ENCODE data around the gene SLC35G4.

The SLC35G4 gene

GRCh38 chr18:11657152-11657551 lies 47.8 kb downstream of the SLC35G4 start:
- H3K9me3 Mint-ChIP-seq = no peaks in the 10 kb centered on the region
- H3K27ac Mint-ChIP-seq = no peak overlapping the region
- H3K36me3 Mint-ChIP-seq = no peaks in the 10 kb centered on the region
- ATAC-seq (no peak), DNase-seq (ENCODE audit: low spot score in 2 of 2) (peak in 1 of 2 donors; percentile 41)
- H3K4me3 Mint-ChIP-seq = no peak overlapping the region
- peaks cover 13% of the 10 kb centered on the region for H3K4me1 Mint-ChIP-seq

- Mint-ChIP-seq H3K4me3 (no peak overlapping the region), H3K4me1 (peaks cover 13% of the 10 kb centered on the region), H3K36me3 (no peaks in the 10 kb centered on the region), H3K27ac (no peak overlapping the region), H3K9me3 (no peaks in the 10 kb centered on the region)
- ATAC-seq = no peak
- no peak for DNase-seq (ENCODE audit: low spot score in 2 of 2)
Observed at GRCh38 chr18:11657554-11657953, 48.2 kb downstream of the SLC35G4 start.

- peak in 1 of 2 donors; percentile 23 for DNase-seq (ENCODE audit: low spot score in 2 of 2)
- Mint-ChIP-seq H3K4me1 (peaks cover 13% of the 10 kb centered on the region), H3K36me3 (no peaks in the 10 kb centered on the region), H3K27ac (no peak overlapping the region), H3K4me3 (no peak overlapping the region), H3K9me3 (no peaks in the 10 kb centered on the region)
- no peak for ATAC-seq
Observed at GRCh38 chr18:11658019-11658418, 48.6 kb downstream of the SLC35G4 start.

GRCh38 chr18:11658989-11659388 lies 49.6 kb downstream of the SLC35G4 start:
- DNase-seq (ENCODE audit: low spot score in 2 of 2) (peak in 1 of 2 donors; percentile 22), ATAC-seq (no peak)
- peaks cover 13% of the 10 kb centered on the region for H3K4me1 Mint-ChIP-seq
- H3K9me3 Mint-ChIP-seq = no peaks in the 10 kb centered on the region
- no peaks in the 10 kb centered on the region for H3K36me3 Mint-ChIP-seq
- no peak overlapping the region for H3K4me3 Mint-ChIP-seq
- H3K27ac Mint-ChIP-seq = no peak overlapping the region

All from stimulated activated effector memory CD8-positive, alpha-beta T cell treated with anti-CD3 and anti-CD28 coated beads, Interleukin-12 subunit alpha, Interleukin-12 subunit beta, amount 100 ng/mL, for 72 hours (primary cell).